22Rv1 (cell line): ENCODE results near the gene MON1B.

Experiments used
- ZFX ChIP-seq: fragments of 450-650 bp; IDR thresholded peaks from 2 replicates; pipeline ENCODE4 v1.6.1; 2017; ENCODE audit warnings: antibody characterized with exemption, borderline replicate concordance
- TF ChIP-seq, protein P1 (sequence below): fragments of 450-650 bp; IDR thresholded peaks from 2 replicates; pipeline ENCODE4 v1.5.1; 2017; ENCODE audit warnings: mild to moderate bottlenecking

DNA sequence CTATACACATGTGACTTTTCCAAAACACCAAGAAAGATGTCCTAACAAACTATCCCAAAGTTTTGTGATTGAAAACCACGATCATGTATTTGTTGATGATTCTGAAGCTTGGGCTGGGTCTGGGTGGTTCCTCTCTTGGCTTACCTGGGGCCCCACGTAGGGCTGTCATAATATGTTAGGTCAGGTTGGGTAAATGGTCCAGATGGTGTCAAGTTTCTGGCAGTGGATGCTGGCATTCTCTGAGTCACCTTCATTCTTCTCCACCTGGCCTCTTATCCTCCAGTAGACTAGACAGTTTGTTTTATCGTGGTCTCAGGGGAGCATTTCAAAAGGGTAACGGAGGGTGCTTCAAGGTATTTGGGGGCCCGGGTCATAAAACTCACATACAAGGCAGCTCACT lies 47.6 kb downstream of the MON1B start:
- TF ChIP-seq, protein P1, sequence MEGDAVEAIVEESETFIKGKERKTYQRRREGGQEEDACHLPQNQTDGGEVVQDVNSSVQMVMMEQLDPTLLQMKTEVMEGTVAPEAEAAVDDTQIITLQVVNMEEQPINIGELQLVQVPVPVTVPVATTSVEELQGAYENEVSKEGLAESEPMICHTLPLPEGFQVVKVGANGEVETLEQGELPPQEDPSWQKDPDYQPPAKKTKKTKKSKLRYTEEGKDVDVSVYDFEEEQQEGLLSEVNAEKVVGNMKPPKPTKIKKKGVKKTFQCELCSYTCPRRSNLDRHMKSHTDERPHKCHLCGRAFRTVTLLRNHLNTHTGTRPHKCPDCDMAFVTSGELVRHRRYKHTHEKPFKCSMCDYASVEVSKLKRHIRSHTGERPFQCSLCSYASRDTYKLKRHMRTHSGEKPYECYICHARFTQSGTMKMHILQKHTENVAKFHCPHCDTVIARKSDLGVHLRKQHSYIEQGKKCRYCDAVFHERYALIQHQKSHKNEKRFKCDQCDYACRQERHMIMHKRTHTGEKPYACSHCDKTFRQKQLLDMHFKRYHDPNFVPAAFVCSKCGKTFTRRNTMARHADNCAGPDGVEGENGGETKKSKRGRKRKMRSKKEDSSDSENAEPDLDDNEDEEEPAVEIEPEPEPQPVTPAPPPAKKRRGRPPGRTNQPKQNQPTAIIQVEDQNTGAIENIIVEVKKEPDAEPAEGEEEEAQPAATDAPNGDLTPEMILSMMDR: no peak
- TF ChIP-seq ZFX: no peak
